GM21737 (cell line): Measurements from ENCODE around the gene CYB5R3.

Experiments
- ATAC-seq: cut with Tn5 transposase; IDR thresholded peaks from one replicate; pipeline ENCODE4 v1.9.1; 2021; ENCODE audit warnings: mild to moderate bottlenecking, moderate library complexity; ENCODE audit not compliant: unreplicated experiment

Gene CYB5R3

DNA sequence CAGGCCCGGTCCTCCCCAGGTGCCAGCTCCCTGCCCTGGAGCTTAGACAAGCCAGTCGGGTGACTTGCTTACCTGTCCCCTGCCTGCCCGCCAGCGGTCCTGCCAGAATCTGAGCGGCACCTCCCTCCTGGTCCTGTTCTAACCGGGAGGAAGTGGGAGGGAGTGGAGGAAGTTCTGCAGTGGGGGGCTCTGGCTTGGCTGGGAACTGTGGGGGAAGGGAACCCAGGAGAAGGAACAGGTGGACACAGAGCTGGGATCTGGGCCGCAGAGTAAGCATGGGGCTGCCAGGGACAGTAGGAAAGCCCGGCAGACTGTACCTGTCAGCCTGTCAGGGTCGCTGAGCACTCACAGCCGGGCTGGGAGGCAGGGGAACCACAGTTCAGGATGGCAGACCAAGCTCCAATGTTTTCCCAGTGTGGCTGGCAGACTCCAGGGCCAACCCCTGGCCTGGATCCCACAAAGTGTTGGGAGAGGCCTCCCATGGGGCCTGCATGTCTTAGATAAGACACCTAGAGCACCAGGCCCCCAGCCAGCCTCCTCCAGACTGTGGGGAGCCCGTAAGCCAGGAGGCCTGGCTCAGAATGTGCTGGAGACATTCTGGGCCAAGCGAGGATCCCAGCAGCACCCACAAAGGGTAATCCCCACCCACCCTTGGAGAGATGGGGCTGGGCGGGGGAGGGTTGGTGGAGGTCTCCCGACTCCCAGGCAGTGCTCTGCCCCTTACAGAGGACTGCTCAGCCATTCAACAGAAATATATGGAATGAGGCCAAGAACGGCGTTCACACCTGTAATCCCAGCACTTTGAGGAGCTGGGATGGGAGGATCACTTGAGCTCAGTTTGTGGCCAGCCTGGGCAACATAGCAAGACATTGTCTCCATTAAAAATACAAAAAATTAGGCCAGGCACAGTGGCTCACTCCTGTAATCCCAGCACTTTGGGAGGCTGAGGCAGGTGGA lies 2.3 kb downstream of the CYB5R3 start:
- ATAC-seq, result no peak

DNA sequence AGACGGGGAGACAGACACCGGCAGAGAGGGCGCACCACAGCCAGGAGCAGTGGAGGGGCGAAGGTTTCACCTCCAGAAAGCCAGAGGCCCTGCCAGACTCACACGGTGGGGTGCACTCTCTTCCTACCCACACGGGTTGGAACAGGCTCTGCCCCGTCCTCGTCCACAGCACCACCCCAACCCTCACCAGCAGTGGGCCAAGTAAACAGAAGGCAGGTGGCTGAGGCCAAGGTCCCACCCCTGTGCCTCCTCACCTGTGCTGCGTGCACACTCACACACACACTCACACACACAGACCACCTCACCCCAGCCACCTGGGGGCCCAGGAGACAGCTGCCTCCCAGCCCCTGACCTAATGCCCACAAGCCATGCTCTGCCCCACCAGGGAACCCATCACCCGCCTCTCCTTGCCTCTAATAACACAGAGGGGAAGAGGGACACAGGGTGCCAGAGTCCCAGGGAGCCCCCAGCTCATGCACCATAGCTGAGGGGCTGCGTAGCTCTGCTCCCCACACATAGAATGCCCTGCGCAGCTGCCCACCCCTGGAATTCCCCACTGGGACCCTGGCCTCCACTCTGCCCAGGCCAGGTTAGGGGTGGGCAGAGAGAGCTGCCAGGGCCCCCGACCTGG lies 3.1 kb downstream of the CYB5R3 start:
- no peak for ATAC-seq

DNA sequence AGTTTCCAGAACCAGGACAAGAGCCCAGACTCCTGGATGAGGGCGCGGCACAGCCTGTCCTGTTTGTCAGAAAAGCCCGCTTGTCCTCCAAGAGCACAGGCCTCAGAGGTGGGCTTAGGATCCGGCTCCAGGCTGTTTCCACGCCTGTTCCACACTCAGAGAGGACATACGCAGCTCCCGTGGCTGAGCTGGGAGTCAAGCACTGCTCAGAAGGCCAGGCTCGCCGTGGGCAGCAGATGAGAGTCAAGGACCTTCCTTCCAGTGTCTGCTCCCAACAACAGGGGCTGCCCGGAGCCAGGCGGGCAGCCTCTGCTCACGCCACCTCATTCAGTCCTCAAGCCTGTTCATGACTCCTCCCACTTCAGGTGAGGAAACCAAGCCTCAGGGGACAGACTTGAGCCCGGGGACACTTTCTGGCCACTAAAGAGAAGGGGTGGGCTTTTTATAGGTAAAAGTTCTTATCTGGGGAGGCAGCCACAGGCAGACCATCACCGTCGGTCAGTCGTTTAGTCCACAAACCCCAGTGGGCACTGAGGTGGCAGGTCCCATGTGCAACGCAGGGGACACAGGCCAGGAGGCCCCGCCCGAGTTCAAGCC lies 3.8 kb downstream of the CYB5R3 start:
- ATAC-seq, result no peak

DNA sequence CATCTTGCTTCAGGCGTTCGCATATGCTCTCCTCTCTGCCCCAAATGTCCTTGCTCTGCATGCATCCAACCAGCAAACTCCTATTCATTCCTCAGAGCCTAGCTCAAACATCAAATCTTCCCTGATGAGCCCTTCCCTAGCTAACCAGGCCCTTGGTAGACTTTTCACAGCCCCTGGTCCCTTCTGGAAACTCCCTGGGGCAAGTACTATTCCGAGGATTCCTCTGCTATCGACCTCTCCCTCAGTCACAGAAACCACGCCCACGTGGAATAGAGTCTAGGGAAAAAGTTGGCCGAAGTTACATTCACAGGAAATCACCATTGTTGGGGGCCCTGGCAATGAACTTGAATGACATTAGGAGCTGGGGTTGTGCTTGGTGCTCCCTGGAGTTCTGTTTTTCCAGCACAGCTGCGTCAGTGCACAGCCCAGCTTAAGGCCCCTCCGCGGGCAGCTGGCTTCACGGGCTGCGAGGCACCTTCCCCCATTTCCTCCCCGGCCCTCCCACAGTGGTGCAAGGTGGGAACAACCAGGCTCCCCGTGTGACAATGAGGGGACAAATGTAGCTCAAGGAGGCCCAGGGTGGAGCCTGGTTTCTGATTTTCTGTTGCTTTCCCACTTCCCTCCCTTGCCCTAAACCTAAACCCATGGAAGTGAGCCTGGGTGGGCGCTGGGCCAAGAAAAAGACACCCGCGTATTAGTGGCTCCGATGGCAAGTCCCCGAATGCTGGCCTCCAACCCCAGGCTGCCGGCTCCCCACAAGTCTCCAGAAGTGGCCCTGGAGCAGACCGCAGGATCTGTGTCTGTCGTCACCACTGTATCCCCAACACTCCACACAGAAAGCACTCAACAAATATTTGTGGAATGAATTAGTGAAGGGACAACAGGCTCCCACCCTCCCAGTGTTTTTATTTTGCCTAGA lies 4.5 kb downstream of the CYB5R3 start:
- ATAC-seq, result no peak

DNA sequence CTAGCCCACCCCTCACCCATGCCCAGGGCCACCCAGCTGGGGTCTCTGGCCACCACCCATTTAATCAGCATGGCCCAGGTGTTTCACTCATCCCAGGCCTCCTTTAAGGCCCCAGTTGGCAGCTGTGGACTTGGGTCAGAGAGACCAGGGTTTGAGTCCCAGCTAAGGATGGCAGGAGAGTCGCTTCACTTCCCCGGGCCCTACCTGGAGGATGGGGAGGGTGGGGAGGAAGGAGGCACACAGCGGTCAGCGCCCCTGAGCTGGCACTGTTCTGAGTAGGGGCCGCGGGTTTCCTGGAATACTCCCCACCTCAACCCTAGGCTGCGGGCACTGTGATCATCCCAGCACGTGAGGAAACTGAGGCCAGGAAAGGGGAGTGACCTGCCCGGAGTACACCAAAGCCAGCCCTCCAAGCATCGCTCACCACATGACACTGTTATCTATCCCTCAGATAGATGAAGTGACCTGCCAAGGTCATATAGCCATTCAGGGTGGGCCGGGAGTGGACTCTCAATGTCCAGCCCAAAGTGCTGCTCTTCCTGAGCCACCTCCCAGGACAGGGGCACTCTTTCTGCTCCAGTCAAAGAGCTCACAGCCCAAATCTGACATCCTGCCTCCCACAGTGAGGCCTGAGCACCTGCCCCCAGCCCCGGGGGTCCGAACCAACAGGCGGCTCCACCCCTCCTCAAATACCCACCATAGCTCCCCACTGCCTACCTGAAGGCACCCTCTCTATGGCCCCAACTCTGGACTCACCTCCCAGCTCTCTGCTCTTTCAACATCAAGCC lies 5.4 kb downstream of the CYB5R3 start:
- no peak for ATAC-seq

DNA sequence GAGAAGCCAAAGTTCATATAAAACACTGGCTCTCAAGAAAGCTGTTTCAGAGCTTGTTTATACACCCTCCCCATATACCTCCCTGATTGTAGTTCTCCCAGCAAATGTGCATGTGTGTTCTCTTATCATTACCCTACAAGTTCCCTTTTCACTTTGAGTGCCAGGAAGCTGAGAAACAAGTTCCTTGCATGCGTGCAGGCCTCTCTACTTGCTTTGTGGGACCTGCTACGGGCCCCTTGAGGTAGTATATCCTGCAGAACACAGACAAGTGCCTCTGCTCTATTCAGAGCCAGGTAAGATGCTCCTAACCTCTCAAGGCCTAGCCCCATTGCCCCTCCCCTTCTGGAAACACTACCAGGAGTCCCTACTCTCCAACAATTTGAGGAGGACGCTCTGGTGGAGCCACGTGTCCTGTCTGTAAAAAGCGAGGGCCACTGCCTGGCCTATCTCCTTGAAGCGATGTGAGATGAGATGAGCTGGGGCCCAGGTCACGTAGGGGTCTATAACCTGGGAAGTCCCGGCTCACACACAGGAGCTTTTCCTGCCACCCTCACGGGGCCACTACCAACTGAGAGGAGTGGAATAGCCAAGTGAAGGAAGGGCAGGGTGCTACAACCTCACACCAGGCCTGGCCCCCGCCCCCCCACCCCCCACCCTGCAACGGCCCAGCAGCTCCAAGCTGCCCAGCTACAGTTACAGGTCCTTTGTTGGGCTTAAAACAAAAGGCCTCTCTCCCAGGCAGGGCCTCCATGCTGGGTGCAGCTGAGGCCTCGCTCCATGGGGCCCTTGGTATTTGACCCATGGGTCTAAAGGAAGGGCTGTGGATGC lies 6.2 kb downstream of the CYB5R3 start:
- no peak for ATAC-seq

DNA sequence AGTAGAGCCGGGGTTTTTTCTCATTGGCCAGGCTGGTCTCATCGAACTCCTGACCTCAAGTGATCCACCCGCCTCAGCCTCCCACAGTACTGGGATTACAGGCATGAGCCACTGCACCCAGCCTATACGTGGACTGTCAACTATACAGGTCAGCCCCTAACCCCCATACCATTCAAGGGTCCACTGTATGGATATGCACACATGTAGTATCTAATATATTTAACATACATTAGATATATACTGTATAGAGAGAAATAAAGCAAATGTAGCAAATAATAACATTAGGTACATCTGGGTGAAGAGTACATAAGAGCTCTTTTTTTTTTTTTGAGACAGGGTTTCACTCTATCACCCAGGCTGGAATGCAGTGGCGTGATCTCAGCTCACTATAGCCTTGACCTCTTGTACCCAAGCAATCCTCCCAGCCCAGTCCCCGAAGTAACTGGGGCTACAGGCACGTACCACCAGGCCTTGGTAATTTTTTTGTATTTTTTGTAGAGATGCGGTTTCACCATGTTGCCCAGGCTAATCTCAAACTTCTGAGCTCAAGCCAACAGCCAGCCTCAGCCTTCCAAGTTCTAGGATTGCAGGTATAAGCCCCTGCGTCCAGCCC lies 7.3 kb downstream of the CYB5R3 start:
- ATAC-seq, result no peak

DNA sequence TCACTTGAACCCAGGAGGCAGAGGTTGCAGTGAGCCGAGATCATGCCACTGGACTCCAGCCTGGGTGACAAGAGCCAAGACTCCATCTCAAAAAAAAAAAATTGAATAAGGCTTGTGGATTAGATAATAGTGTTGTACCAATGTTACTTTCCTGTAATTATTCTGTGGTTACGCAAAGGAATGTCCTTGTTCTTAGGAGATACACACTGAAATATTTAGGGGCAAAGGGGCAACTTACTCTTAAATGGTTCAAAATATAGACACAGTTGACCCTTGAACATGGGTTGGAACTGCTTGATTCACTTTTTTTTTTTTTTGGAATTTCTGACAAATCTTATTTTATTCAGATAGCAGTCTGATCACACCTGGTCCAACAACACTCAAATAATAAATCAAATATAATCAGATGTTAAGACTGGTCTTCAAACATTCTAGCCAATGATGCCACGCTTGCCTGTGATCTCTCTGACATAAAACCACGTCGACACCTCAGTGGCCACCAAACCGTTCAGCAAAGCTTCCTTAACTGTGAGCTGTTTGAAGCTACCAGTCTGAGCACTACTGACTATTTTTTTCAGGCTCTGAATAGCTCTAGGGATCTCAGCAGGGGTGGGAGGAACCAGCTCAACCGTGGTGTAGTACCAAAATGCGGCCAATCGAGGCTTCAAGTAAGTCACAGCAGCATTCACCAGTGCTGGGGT lies 9.5 kb downstream of the CYB5R3 start:
- ATAC-seq, result no peak

DNA sequence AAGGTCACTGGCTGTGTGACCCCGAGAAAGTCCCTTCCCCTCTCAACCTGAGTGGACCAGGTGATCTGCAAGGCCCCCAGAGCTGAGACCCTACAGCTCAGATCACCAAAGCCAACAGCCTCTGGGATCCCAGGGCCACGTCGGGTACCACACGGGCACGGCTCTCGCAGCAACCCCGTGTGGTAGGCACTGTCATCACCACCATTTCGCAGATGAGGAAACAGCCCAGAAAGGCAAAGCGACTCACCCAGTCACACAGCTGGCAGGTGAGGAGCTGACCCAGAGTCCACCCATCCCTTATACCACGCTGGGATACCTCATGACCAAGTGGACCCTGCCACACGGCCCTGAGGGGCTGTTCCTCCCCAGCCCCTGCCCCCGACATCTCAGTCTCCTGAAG lies 11.6 kb downstream of the CYB5R3 start:
- no peak for ATAC-seq

DNA sequence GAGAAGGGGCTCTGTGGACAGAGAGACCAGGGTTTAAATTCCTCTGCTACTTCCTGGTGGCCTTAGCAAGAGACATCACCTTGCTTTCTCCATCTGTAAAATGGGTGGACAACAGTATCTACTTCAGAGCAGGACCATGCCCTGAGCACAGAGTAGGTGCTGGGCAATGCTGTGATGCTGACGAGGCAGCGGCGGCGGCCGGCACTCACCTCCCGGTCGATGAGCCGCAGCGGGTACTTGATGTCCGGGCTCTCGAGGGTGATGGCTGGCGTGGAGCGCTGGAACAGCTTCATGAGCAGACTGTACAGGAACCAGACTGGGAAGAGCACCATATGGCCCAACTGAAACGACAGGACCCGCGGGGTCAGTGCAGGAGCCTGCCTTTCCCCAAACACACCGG lies 12.7 kb downstream of the CYB5R3 start:
- ATAC-seq, result no peak

DNA sequence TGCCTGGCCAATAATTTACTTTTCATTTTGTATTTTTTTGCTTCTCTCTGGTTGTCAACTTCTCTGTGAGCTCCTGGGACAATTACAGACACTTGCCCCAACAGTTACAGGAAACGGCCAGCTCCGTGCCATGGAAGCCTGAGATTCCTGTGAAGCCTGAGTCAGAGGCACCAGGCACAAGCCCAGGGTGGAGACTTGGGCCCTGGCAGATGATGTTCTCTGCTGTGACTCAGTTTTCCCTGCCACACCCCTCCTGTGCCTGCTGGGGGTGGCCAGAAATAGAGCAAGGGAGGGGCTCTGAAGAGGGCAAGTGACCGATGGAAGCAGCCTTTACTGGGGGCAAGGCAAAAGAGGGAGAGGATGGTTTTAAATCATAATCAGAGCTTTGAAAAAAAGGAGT lies 13.7 kb downstream of the CYB5R3 start:
- ATAC-seq, result no peak

DNA sequence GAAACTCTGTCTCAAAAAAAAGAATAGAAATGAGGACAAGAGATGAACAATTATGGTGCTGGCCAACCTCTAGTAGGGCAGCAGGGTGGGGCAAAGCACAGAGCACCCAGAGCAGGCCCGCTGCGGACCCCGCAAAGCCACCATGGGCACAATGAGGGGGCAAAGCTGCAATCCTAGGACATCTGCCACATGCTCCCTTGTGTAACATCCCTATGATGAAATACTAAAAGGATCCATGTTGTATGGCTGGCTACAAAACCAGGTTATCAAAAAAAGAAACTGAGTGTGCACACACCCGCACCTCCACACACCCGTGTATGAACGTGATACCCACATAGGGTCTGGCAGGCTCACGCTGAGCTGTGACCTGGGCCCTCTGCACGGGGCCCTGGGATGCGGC lies 16.2 kb downstream of the CYB5R3 start:
- ATAC-seq, result no peak

DNA sequence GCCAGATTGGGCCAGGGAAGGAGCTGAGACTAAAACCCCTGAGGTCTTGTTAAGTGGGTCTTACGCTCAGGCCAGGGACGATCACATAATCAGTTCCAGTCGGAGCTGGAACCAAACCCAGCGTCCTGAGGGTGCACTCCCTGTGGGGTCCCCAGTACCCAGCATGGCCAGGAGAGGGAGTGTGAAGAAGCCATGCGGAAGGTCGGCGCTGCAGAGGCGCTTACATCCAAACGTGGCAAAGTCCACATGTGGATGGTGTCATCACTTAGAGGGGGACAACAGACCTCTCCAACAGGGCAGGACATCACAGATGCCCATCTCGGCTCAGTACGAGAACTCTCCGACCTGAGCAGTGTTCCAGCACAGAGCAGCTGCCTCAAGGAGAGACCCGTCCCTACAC lies 17.1 kb downstream of the CYB5R3 start:
- ATAC-seq, result no peak

DNA sequence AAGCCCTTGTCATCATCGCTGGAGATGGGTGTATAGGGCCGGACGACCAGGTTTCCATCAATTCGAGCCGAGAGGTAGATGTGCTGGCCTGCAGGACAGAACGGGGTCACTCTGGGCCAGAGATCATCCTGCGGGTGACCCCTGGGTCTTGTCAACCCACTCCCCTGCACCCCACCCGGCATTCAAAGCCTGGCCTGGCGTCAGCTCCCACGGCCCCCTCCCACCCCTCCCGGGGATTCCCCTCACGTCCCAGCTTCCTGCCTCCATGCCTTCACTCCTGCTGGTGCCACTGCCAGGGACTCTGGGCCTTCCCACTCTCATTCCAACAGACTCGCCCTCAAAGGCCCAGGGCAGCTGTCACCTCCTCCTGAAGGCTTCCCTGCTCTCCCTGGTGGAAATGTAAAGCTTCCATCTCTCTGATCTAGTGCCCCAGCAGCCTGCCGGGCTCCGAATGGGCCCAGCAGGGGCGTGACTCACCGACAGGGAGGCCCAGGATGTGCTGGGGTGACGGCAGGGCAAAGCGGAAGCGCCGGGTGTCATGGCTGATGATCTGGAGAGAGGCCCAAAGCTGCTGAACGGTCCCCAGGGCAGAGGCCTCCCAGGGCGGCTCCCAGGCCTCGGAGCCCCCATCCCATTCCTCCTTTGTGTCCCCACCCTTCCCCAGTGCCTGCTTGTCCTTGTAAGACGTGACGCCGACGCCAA lies 18.1 kb downstream of the CYB5R3 start:
- ATAC-seq, result no peak

DNA sequence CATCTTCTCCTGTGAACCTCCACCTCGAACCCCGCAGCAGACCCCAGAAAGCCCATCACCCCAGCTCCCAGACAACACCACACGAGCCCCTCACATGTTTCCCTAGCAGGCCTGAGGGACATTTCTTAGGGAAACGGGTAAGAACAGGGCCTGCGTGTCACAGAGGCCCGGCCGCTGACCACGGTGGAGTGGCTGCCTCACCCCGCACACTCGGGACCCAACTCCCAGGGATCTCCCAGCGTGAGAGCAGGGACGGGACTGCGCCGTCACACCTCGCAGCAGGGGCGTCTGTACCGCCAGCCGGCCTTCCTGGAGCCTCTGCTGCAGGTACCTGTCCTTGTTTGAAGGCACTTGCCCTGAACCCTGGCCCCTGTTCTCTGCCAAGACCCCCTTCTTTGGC lies 19.0 kb downstream of the CYB5R3 start:
- no peak for ATAC-seq

DNA sequence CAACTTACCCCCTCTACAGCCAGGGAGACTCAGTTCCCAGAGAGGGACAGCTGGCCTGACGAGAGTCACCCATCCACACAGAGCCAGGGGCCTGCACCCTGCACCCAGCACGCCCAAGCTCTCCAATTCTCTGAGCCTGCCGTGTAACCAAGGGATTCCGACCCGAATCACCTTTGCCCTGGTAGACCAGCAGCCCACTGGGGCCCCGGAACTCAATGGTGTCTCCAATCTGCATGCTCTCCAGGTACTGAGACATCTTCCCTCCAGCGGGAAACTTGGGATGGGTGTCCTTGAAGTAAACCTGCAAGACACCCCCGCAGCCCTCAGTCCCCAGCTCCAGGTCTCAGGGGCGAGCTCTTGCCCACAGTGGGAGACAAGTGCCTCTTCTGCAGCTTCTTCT lies 21.2 kb downstream of the CYB5R3 start:
- ATAC-seq, result no peak

DNA sequence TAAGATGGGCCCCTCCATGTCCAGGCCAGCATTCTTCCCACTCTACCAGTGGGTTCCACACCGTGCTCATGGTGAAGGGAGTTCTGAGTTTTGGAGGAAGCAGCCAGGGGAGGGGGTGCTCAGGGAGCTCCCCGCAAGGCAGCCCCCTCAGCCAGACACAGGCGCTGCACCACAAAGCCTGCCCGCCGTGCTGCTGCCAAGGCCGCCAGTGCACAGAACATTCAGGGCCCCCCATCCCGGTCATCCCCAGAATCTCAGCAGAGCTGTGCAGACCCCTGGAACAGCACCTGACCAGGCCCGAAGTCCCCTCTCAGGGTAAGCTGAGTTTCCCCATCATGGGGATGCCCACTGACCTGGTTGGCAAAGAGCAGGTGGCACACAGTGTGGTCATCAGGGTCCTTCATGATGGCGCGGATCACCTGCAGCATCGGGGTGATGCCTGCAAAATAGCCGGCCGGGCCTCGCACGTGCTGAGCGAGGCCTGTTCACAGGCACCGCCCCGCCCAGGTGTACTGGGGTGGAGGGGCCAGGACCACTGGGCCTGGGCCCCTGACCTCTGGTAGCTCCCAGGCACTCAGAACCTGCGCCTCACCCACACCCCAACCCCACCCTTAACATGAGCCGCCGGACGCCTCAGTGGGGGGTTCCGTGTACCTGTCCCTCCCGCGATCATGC lies 22.1 kb downstream of the CYB5R3 start:
- ATAC-seq, result no peak
